Measurements from ENCODE around the gene DLGAP1.

DNA sequence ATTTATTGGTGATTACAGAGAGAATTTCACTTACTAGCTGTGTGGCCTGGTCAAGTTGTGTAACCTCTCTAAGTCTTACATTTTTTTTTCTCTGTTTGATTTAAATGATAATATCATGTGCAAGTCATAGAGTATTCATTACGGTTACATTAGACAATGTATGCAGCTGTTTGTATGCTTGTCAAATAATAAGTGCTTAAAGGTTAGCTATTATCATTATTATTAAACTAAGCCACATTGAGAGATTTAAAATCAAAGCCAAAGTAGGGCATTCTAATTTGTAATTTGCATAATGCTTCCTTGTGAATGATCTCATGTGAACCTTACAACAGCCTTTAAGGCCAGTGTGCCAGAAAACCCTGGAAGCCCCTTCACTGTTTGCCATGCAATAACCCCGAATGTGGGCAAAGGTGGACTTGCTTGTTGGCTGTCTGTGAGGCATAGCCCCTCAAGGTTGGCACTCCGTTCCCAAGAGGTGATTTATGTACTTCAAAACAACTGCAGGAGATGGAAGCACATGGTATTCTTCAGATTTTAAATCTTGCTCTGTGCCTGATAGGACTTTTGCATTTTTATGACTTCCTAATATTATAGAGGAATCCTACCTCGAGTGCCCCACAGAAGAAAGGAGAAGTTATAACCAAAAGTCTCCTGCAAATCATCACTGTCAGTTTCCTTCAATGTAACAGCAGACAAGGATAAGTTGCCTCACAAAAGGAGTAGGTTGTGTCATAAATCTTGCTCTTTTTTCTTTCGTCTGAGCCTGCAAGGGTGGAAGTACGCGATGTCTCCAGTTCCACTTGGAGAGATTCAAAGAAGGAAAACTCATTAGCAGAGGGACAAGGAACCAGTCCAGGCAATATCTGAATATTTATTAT, 733.1 kb downstream of the DLGAP1 start:
- TF ChIP-seq EZH2phosphoT487 (IDR thresholded peaks at IDR 0.05; ENCODE audit: low read depth): no peak
- TF ChIP-seq, protein P1, sequence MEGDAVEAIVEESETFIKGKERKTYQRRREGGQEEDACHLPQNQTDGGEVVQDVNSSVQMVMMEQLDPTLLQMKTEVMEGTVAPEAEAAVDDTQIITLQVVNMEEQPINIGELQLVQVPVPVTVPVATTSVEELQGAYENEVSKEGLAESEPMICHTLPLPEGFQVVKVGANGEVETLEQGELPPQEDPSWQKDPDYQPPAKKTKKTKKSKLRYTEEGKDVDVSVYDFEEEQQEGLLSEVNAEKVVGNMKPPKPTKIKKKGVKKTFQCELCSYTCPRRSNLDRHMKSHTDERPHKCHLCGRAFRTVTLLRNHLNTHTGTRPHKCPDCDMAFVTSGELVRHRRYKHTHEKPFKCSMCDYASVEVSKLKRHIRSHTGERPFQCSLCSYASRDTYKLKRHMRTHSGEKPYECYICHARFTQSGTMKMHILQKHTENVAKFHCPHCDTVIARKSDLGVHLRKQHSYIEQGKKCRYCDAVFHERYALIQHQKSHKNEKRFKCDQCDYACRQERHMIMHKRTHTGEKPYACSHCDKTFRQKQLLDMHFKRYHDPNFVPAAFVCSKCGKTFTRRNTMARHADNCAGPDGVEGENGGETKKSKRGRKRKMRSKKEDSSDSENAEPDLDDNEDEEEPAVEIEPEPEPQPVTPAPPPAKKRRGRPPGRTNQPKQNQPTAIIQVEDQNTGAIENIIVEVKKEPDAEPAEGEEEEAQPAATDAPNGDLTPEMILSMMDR (IDR thresholded peaks at IDR 0.05; ENCODE audit: low read depth, low read length): no peak
